Measurements from ENCODE around the gene DIABLO. TPM values are rescaled to one million over a fixed set of nuclear protein-coding genes. Genes with fewer than 3 reads are reported as not detected.
"Not testable (repeated sequence)": the region's sequence is repeated elsewhere in the genome, so short reads cannot be mapped to it uniquely, and the experiment has no call there.

The DIABLO gene
- total RNA-seq, 1 donor from 2014 or later, result 68.6 TPM

GRCh38 chr12:122208073-122208820, 17.6 kb downstream of the DIABLO start:
- DNase-seq (ENCODE audit: low spot score), result no peak

GRCh38 chr12:122207391-122207790, 18.5 kb downstream of the DIABLO start:
- no peak for DNase-seq (ENCODE audit: low spot score)

- DNase-seq (ENCODE audit: low spot score), result no peak
Measured at GRCh38 chr12:122206976-122207375, 18.9 kb downstream of the DIABLO start.

GRCh38 chr12:122206111-122206881, 19.6 kb downstream of the DIABLO start:
- DNase-seq (ENCODE audit: low spot score), result no peak

- no peak for DNase-seq (ENCODE audit: low spot score)
Measured at GRCh38 chr12:122205053-122205925, 20.6 kb downstream of the DIABLO start.

GRCh38 chr12:122204167-122205052, 21.4 kb downstream of the DIABLO start:
- no peak for DNase-seq (ENCODE audit: low spot score)

- peak; percentile 62 for DNase-seq (ENCODE audit: low spot score)
Measured at GRCh38 chr12:122203301-122204166, 22.3 kb downstream of the DIABLO start, which contains the start of gene B3GNT4. Gene B3GNT4 (plus strand): TSS chr12:122203709. CDS start chr12:122204619, 910 bp downstream.

- DNase-seq (ENCODE audit: low spot score), result not testable (repeated sequence)
Measured at GRCh38 chr12:122202811-122203210, 23.0 kb downstream of the DIABLO start.

GRCh38 chr12:122202017-122202416, 23.8 kb downstream of the DIABLO start:
- no peak for DNase-seq (ENCODE audit: low spot score)

GRCh38 chr12:122201381-122201780, 24.5 kb downstream of the DIABLO start:
- no peak for DNase-seq (ENCODE audit: low spot score)

GRCh38 chr12:122200541-122201175, 25.2 kb downstream of the DIABLO start:
- DNase-seq (ENCODE audit: low spot score), result no peak

- no peak for DNase-seq (ENCODE audit: low spot score)
Measured at GRCh38 chr12:122199484-122200355, 26.1 kb downstream of the DIABLO start.

- no peak for DNase-seq (ENCODE audit: low spot score)
Measured at GRCh38 chr12:122197612-122197966, 28.3 kb downstream of the DIABLO start.

GRCh38 chr12:122195405-122195804, 30.4 kb downstream of the DIABLO start:
- DNase-seq (ENCODE audit: low spot score), result no peak

- no peak for DNase-seq (ENCODE audit: low spot score)
Measured at GRCh38 chr12:122194804-122195203, 31.0 kb downstream of the DIABLO start.

- DNase-seq (ENCODE audit: low spot score), result no peak
Measured at GRCh38 chr12:122192441-122192840, 33.4 kb downstream of the DIABLO start.

- no peak for DNase-seq (ENCODE audit: low spot score)
Measured at GRCh38 chr12:122190842-122191668, 34.8 kb downstream of the DIABLO start.
